HEK293 (cell line): ENCODE results near the gene RLF.

Experiments used
- KLF10 ChIP-seq: fragments of 450-650 bp; IDR thresholded peaks from 2 replicates; pipeline ENCODE4 v1.5.1; 2018; ENCODE audit warnings: missing biosample characterization, mild to moderate bottlenecking, missing genetic modification characterization
- TRIM28 ChIP-seq: IDR thresholded peaks from 2 replicates; pipeline ENCODE4 v1.6.1; 2011; ENCODE audit warnings: low read length, control low read depth, borderline replicate concordance
- ZNF473 ChIP-seq: fragments of 450-650 bp; formaldehyde crosslinking; IDR thresholded peaks from 2 replicates; pipeline ENCODE4 v1.5.1; 2017; ENCODE audit warnings: missing biosample characterization, missing genetic modification characterization
- ZNF544 ChIP-seq: fragments of 450-650 bp; formaldehyde crosslinking; IDR thresholded peaks from 2 replicates; pipeline ENCODE4 v1.5.0; 2017; ENCODE audit warnings: missing biosample characterization, missing genetic modification characterization
- ZNF658 ChIP-seq: fragments of 450-650 bp; formaldehyde crosslinking; IDR thresholded peaks from 2 replicates; pipeline ENCODE4; 2016; ENCODE audit warnings: missing biosample characterization, missing genetic modification characterization
- ZNF791 ChIP-seq: fragments of 450-650 bp; formaldehyde crosslinking; IDR thresholded peaks from 2 replicates; pipeline ENCODE4 v1.5.1; 2016; ENCODE audit warnings: missing biosample characterization, missing genetic modification characterization
- ZNF792 ChIP-seq: fragments of 450-650 bp; formaldehyde crosslinking; IDR thresholded peaks from 2 replicates; pipeline ENCODE4 v1.5.1; 2016; ENCODE audit warnings: missing biosample characterization, missing genetic modification characterization
- TF ChIP-seq, protein P1 (sequence below): fragments of 450-650 bp; IDR thresholded peaks from 2 replicates; pipeline ENCODE4 v1.5.1; 2018; ENCODE audit warnings: missing biosample characterization, mild to moderate bottlenecking, missing genetic modification characterization
- TF ChIP-seq, protein P2 (sequence below): fragments of 450-650 bp; formaldehyde crosslinking; IDR thresholded peaks from 2 replicates; pipeline ENCODE4 v1.5.1; 2016; ENCODE audit warnings: missing biosample characterization, missing genetic modification characterization

DNA sequence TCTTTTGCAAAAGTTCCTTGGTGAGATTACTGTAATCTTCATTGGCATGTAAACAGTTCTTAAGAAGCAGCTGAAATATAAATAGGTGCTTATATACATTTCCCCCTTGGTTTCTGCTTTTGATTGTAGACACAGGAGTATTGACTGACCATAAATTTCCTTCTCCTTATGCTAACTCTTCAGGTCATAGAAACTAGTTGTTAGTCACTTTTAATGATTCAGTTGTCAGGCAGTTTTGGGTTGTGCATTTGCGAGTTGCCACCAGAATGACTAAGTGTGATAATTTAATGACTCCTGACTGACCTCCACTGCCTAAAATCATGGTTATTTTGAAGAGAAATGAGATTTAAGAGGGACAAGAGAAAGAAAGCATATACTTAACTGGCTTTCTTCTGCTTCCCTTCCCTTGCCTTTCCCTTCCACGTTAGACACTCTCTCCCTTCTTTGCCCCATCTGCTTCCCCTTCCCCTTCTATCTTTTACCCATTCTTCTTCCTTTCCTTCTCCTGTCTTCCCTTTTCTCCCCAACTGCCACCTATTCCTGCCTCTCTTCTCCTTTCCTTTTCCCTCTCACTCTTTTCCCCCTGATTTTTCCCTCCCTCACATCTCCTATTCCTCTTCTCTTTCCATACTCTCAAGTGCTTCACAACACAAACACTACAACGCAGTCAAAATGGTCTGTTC, 109.1 kb downstream of the RLF start:
- TF ChIP-seq, protein P1, sequence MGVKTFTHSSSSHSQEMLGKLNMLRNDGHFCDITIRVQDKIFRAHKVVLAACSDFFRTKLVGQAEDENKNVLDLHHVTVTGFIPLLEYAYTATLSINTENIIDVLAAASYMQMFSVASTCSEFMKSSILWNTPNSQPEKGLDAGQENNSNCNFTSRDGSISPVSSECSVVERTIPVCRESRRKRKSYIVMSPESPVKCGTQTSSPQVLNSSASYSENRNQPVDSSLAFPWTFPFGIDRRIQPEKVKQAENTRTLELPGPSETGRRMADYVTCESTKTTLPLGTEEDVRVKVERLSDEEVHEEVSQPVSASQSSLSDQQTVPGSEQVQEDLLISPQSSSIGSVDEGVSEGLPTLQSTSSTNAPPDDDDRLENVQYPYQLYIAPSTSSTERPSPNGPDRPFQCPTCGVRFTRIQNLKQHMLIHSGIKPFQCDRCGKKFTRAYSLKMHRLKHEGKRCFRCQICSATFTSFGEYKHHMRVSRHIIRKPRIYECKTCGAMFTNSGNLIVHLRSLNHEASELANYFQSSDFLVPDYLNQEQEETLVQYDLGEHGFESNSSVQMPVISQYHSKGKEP (tag by site-specific recombination): no peak
- TF ChIP-seq ZNF544 (tag by site-specific recombination) (no peak), KLF10 (tag by site-specific recombination) (no peak), ZNF791 (tag by site-specific recombination) (no peak), ZNF658 (tag by site-specific recombination) (no peak), ZNF792 (tag by site-specific recombination) (no peak), ZNF473 (no peak), TRIM28 (no peak)
- TF ChIP-seq, protein P2, sequence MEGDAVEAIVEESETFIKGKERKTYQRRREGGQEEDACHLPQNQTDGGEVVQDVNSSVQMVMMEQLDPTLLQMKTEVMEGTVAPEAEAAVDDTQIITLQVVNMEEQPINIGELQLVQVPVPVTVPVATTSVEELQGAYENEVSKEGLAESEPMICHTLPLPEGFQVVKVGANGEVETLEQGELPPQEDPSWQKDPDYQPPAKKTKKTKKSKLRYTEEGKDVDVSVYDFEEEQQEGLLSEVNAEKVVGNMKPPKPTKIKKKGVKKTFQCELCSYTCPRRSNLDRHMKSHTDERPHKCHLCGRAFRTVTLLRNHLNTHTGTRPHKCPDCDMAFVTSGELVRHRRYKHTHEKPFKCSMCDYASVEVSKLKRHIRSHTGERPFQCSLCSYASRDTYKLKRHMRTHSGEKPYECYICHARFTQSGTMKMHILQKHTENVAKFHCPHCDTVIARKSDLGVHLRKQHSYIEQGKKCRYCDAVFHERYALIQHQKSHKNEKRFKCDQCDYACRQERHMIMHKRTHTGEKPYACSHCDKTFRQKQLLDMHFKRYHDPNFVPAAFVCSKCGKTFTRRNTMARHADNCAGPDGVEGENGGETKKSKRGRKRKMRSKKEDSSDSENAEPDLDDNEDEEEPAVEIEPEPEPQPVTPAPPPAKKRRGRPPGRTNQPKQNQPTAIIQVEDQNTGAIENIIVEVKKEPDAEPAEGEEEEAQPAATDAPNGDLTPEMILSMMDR (tag by site-specific recombination): no peak
